ENCODE measurements around the gene C14orf132. TPM values are rescaled to one million over a fixed set of nuclear protein-coding genes. Genes with fewer than 3 reads are reported as not detected.

The C14orf132 gene
- total RNA-seq, 2 donors from 2014 or later, result 1.6 to 5.6 TPM

DNA sequence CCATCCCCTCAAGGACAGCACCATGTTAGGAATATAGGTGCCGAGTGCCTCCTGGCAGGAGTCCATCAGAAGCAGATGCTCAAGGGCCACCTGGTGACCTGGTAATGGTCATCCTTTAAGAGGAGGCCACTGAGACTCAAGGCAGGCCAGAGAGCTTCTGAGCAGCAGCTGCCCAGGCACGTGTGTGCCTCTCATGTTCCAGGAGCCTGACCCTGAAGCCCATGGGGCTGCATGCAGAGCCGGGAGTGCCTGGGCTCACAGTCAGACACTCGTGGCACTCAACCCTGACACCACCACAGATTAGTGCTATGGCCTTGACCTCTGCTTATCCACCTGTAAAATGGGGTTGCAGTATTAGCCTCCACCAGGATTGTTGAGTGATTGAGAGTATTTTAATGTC lies 45.6 kb downstream of the C14orf132 start:
- DNase-seq (ENCODE audit: low spot score), result no peak
- Histone ChIP-seq H3K27ac (no peak overlapping the region), H3K36me3 (no peaks in the 10 kb centered on the region), H3K9me3 (no peaks in the 10 kb centered on the region), H3K4me1 (no peaks in the 10 kb centered on the region), H3K27me3 (no peaks in the 10 kb centered on the region), H3K4me3 (no peak overlapping the region)
- TF ChIP-seq CTCF (IDR thresholded peaks at IDR 0.05), result no peak

DNA sequence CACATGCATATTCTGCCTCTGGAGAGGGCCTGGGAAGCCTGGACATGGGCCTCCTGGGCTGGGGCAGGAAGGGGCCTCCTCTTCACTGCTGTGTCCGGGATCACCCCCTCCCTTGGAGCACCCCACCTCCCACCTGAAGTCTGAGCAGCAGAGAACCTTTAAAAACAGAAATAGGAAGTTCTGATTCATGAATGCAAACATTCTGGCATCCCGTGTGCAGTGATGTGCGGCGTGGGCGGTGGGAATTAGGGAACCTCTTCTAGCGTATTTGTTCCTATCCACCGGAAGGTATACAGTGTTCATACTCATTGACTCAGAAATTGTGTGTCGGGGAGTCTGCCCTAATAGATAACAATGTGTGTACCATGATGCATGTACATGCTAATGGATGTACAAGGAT lies 46.2 kb downstream of the C14orf132 start:
- Histone ChIP-seq H3K9me3 (no peaks in the 10 kb centered on the region), H3K27me3 (no peaks in the 10 kb centered on the region), H3K36me3 (no peaks in the 10 kb centered on the region), H3K4me3 (no peak overlapping the region), H3K4me1 (peaks cover 0 to 1% of the 10 kb centered on the region in 2 donors), H3K27ac (no peak overlapping the region)
- DNase-seq (ENCODE audit: low spot score), result no peak
- TF ChIP-seq CTCF (IDR thresholded peaks at IDR 0.05), result no peak

DNA sequence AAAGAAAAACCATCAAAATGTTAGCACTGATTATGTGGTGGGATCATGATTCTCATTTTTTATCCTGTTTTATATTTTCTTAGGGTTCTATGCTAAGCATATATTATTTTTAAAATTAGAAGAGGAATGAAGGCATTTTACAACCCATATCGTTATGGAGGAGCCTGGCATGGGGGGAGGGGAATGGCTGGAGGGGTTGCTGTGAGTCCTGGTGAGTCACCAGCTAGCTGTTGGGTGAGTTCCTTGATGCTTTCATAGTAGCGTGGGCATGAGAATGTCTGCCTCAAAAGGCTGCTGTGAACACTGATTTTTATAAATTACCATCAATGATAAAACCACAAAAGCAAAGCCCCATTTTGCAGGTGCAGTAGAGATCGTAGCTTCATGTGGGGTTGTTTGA lies 46.9 kb downstream of the C14orf132 start:
- Histone ChIP-seq H3K27me3 (no peaks in the 10 kb centered on the region), H3K4me3 (no peak overlapping the region), H3K9me3 (no peaks in the 10 kb centered on the region), H3K27ac (no peak overlapping the region), H3K4me1 (peaks cover 0 to 8% of the 10 kb centered on the region in 2 donors), H3K36me3 (no peaks in the 10 kb centered on the region)
- no peak for DNase-seq (ENCODE audit: low spot score)
- TF ChIP-seq CTCF (IDR thresholded peaks at IDR 0.05), result no peak

GRCh38 chr14:96086574-96087077 lies 47.5 kb downstream of the C14orf132 start:
- peaks cover 0 to 14% of the 10 kb centered on the region in 2 donors for H3K4me1 ChIP-seq
- H3K27ac ChIP-seq, result no peak overlapping the region
- no peaks in the 10 kb centered on the region for H3K27me3 ChIP-seq
- DNase-seq (ENCODE audit: low spot score), result no peak
- no peaks in the 10 kb centered on the region for H3K36me3 ChIP-seq
- H3K4me3 ChIP-seq, result no peak overlapping the region
- no peaks in the 10 kb centered on the region for H3K9me3 ChIP-seq
- no peak for TF ChIP-seq CTCF (IDR thresholded peaks at IDR 0.05)

DNA sequence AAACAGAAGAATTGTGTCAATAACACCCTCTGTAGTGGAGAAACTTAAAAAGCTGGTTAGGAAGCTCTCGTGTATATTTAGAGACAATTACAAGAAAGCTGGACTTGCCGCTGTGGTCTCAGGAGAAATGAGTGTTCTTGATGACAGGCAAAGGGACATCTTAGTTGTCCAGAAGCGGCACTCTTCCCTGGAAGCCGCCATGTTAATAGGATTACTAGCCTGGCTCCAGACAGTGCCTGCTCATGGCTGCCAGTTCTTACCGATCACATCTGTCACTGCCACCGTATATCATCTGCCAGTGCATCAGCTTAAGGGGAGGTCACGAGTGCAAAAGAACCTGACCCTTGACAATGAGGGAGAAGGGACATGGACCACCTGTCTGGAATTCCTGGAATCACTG lies 48.9 kb downstream of the C14orf132 start:
- no peak for DNase-seq (ENCODE audit: low spot score)
- H3K27me3 ChIP-seq, result no peaks in the 10 kb centered on the region
- no peak overlapping the region for H3K4me3 ChIP-seq
- no peaks in the 10 kb centered on the region for H3K9me3 ChIP-seq
- H3K27ac ChIP-seq, result no peak overlapping the region
- H3K4me1 ChIP-seq, result peaks cover 0 to 21% of the 10 kb centered on the region in 2 donors
- TF ChIP-seq CTCF (IDR thresholded peaks at IDR 0.05), result no peak
- no peaks in the 10 kb centered on the region for H3K36me3 ChIP-seq

GRCh38 chr14:96088481-96088880 lies 49.3 kb downstream of the C14orf132 start:
- Histone ChIP-seq H3K36me3 (no peaks in the 10 kb centered on the region), H3K27me3 (no peaks in the 10 kb centered on the region), H3K4me3 (no peak overlapping the region), H3K27ac (no peak overlapping the region), H3K4me1 (peaks cover 0 to 21% of the 10 kb centered on the region in 2 donors), H3K9me3 (no peaks in the 10 kb centered on the region)
- TF ChIP-seq CTCF (IDR thresholded peaks at IDR 0.05), result no peak
- no peak for DNase-seq (ENCODE audit: low spot score)
